ENCODE data around the gene SLC9A1.

DNA sequence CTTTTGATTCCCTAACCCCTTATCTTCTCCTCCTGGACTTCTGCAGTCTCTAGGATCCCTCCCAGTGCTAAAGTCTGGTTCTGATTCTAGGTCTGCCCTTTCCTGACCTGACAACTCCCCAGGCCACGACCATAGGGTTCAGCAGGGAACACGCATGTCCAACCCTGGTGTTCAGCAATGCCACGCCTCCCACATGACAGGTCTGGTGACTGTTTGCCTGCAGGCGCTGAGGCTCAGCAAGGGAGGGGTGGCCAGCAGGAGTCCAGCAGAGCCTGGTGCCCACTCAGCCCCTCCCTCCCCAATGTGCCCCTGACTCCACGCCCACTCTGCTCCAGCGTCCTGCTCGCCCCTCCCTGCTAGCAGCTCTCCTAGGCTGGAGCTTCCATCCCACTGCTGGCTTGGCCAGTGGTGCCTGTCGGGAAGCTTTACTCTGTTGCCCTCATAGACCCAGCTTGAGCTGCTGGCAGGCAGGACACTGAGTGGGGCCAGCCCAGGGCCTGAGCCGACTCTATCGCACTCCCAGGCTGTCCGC lies 17.3 kb downstream of the SLC9A1 start:
- TF ChIP-seq, protein P1, sequence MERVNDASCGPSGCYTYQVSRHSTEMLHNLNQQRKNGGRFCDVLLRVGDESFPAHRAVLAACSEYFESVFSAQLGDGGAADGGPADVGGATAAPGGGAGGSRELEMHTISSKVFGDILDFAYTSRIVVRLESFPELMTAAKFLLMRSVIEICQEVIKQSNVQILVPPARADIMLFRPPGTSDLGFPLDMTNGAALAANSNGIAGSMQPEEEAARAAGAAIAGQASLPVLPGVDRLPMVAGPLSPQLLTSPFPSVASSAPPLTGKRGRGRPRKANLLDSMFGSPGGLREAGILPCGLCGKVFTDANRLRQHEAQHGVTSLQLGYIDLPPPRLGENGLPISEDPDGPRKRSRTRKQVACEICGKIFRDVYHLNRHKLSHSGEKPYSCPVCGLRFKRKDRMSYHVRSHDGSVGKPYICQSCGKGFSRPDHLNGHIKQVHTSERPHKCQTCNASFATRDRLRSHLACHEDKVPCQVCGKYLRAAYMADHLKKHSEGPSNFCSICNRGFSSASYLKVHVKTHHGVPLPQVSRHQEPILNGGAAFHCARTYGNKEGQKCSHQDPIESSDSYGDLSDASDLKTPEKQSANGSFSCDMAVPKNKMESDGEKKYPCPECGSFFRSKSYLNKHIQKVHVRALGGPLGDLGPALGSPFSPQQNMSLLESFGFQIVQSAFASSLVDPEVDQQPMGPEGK (CRISPR knock-in tag; IDR thresholded peaks at IDR 0.05; ENCODE audit: borderline replicate concordance): no peak
- TF ChIP-seq ZC3H10 (CRISPR knock-in tag; IDR thresholded peaks at IDR 0.05) (no peak), TOX (CRISPR knock-in tag; IDR thresholded peaks at IDR 0.05; ENCODE audit: borderline replicate concordance) (no peak), OSR1 (CRISPR knock-in tag; IDR thresholded peaks at IDR 0.05) (no peak), RARB (CRISPR knock-in tag; IDR thresholded peaks at IDR 0.05) (no peak)
- TF ChIP-seq, protein P2, sequence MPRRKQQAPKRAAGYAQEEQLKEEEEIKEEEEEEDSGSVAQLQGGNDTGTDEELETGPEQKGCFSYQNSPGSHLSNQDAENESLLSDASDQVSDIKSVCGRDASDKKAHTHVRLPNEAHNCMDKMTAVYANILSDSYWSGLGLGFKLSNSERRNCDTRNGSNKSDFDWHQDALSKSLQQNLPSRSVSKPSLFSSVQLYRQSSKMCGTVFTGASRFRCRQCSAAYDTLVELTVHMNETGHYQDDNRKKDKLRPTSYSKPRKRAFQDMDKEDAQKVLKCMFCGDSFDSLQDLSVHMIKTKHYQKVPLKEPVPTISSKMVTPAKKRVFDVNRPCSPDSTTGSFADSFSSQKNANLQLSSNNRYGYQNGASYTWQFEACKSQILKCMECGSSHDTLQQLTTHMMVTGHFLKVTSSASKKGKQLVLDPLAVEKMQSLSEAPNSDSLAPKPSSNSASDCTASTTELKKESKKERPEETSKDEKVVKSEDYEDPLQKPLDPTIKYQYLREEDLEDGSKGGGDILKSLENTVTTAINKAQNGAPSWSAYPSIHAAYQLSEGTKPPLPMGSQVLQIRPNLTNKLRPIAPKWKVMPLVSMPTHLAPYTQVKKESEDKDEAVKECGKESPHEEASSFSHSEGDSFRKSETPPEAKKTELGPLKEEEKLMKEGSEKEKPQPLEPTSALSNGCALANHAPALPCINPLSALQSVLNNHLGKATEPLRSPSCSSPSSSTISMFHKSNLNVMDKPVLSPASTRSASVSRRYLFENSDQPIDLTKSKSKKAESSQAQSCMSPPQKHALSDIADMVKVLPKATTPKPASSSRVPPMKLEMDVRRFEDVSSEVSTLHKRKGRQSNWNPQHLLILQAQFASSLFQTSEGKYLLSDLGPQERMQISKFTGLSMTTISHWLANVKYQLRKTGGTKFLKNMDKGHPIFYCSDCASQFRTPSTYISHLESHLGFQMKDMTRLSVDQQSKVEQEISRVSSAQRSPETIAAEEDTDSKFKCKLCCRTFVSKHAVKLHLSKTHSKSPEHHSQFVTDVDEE (CRISPR knock-in tag; IDR thresholded peaks at IDR 0.05): no peak
- TF ChIP-seq, protein P3, sequence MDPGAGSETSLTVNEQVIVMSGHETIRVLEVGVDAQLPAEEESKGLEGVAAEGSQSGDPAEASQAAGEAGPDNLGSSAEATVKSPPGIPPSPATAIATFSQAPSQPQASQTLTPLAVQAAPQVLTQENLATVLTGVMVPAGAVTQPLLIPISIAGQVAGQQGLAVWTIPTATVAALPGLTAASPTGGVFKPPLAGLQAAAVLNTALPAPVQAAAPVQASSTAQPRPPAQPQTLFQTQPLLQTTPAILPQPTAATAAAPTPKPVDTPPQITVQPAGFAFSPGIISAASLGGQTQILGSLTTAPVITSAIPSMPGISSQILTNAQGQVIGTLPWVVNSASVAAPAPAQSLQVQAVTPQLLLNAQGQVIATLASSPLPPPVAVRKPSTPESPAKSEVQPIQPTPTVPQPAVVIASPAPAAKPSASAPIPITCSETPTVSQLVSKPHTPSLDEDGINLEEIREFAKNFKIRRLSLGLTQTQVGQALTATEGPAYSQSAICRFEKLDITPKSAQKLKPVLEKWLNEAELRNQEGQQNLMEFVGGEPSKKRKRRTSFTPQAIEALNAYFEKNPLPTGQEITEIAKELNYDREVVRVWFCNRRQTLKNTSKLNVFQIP (CRISPR knock-in tag; IDR thresholded peaks at IDR 0.05; ENCODE audit: borderline replicate concordance, low read depth): no peak

Data from SK-N-SH treated with all-trans-retinoic acid at 6 μM for 48 hours (cell line).